Measurements from ENCODE around the gene EPSTI1.
A peak's percentile ranks its signal among the peaks of the same experiment; 100 is the strongest.
"Not testable (repeated sequence)": the region's sequence is repeated elsewhere in the genome, so short reads cannot be mapped to it uniquely, and the experiment has no call there.

EPSTI1 gene

DNA sequence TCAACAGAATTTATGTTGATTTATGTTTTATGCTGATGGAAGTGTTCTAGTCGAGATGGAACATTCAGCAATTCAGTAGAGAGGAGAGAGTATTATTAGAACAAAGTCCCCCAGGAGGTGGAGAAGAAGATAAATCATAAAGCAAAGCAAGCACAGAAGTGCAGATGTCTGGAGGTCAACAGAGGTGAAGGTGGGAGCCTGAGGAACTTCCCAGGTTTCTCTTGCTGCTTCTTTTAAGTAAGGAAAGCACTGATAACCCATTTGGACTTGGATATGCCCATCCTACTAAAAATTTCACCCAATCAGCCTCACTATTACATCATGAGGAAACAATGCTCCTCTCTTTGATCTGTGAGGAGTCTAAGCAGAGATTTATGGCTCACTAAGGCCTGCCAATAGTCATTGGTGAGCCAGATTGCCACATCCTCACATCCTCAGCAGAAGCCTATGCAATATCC, 98.8 kb downstream of the EPSTI1 start:
- ATAC-seq, result no peak

DNA sequence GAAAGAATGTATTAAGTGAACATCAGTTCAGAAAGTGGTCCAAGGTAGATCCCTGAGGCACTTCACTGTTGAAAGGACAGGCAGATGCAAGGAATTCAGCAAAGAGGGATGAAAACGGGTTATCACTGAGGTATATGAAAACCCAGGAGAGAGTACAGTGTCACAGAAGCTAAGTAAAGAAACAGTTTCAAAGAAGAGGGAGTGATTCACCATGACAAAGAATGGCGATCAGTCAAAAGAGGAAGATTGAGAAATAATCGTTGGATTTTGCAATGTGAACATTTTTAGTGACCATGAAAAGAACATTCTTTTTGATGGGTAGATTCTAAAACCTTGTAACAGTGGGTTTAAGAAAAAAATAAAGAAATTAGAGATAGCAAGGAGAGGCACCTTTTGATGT, 99.3 kb downstream of the EPSTI1 start:
- ATAC-seq (no peak), DNase-seq (no peak)

More for the DNA sequence above, 98.8 kb downstream of the EPSTI1 start:
- no peak for DNase-seq

DNA sequence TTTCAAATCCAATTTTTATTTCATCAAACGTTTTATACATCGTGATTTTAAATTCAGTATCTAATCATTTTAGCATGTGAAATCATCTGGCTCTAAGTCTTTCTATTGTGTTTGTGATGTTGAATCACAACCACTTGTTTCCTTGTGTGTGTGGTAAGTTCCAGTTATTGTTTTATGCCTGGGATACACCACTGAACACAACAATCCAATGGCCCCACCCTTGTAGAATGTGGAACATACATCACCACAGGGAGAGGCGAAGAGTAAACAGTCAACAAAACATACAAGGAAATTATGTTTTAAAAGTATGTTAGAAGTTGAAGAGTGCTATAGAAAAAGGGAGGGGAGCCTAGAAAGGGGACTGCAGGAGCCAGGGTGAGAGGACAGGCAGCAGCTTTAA, 100.5 kb downstream of the EPSTI1 start:
- no peak for DNase-seq
- no peak for ATAC-seq

DNA sequence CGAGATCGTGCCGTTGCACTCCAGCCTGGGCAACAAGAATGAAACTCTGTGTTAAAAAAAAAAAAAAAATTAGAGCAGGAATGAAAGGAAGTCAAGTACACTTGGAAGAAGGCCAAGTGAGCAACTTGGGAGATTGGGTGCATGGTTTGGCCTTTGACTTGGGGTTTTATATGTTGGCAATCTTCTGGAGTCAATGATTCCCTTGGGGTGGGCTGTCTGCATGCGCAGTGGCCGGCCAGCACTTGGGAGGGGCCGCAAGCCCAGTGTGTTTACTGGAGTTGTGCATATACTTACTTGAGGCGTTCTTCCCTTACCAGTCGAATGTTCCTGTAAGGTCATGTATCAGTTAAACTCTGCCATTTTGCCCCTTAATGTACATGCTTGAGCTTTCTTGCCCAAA, 106.7 kb downstream of the EPSTI1 start:
- no peak for DNase-seq
- ATAC-seq, result no peak

DNA sequence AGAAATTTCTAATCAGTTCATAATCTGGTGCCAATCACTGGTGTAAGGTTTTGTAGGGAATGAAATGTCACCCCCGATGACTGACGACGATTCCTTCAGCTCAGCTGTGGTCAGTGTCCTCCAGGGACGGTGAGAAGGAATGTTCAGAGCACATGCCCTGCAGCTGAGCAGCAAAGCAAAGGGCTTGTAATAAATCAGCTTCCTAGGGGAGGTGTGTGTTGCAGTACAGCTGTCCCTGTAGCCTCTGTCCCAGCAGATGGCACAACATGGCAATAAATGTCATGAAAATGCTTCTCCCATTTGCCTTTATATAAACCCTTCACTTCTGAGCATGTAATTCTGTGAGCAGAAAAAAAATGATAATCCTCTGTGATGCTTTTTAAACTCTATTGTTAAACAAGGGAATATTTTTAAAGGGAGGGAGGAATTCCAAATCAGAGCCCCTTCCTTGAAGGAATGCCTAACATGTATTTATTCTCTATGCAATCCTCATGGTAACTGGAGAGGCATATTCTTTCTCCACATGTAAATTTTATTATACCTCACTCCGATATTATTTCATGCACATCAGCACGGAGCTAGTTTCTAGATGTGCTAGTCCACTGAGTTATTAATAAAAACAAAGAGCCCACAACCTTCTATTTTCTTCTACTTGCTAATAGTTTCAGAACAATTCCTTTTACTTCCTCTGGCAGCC, 108.1 kb downstream of the EPSTI1 start:
- ATAC-seq, result no peak
- DNase-seq, result no peak

DNA sequence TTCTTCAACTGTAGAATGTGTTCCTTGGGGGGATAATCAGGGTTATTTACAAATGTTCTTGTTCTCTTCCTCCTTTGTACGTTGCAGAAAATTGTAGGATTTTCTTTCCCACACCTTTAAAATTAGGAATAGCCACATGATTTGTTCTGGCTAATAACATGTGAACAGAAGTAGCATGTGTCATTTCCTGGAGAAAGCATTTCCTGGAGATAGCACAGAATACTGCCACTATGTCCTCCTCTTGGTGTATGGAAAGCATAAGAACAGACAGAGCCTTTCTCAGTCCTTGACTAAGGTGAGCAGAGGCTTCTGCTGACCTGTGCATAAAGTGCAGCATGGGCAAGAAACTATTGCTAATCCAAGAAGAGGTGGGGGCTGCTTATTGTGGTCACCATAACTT, 108.9 kb downstream of the EPSTI1 start:
- DNase-seq, result no peak
- ATAC-seq, result no peak

DNA sequence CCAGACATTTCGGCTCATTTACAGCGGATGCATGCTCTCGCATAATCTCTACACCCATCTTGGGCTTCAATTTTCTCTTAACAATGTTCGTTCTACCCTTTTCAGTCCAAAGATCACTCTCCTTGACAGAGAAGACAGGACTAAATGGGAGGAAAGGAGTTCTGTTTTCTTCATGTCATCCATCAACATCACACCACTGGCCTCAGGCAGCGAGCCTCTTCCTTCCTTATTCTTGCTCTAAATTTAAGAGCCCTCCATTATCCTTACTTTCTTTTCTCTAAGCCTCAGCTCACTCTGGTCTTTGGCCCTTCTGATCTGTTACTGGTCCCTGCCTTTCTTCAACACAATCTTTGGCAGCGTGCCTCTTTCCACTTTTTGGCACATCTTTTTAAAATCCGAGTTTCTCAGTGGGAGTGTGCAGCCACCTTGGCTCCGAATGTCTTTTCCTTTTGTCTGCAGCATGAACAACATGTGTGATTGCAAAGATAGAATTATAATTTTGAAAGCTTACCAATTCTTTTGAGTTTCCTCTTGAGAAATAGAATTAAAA, 111.9 kb downstream of the EPSTI1 start:
- DNase-seq (no peak), ATAC-seq (no peak)

DNA sequence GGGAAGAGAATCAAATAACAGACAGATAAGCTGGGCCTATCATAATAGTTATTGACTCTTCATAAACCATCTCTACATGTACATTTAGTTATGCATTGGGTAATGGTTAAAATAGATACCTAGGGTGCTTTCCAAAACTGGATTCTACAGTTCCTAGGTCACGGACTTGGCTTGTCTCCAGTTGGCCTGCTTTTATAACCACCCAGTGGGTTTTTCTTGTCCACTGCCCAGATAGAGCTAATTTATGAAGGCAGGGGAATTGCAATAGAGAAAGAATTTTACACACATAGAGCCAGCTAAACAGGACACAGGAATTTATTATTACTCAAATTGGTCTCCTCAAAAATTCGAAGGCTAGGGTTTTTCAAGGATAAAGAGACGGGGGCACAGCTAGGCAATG, 113.3 kb downstream of the EPSTI1 start:
- ATAC-seq, result no peak
- DNase-seq, result no peak

DNA sequence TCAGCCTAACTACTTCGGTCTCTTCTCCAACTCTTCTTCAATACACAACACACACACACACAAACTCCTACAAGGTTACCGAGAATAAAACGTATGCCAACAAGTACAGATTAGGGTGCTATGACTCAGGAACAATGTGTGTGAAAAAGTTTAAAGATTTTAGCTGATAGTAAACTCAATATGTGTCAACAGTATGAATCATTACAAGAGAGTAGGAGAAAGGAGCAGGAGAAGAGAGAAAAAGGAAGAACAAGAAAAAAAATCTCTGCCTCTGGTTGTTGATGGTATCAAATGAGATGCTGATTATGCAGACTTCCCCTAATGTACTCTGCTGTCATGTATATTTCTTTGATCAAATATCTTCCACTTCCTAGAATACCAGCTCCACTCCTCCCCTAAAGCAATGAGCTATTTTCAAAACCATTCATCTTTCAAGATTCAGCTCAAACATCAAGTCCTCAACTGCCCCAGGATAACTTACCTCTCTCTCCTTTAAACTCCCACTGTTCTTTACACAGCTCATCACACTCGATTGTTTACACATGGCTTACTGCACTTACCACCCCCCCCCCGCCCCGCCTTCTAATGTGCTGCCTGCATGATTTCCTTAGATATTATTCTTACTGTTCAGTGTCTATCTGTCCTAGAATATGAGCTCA, 115.0 kb downstream of the EPSTI1 start:
- DNase-seq (no peak), ATAC-seq (peak; percentile 46)

DNA sequence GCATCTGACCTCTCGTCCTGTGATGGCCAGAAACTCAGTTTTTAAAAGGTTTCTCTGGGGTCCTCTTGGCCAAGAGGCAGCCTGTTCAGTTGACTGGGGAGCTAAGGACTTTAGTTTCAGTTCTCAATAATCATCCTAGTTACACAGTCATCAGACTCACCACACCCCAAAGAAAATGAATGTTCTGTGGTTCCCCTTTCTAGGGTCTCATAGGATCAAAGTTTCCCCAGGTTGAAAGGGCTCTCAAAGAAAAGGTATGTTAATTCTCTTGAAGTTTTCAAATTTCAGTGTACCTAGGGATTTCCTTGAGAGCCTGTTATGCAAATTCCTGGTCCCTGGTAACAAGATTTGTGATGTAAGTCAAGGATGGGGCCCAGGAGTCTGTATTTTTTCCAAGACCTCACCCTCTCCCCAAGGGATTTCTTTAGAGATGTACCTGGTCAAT, 115.7 kb downstream of the EPSTI1 start:
- ATAC-seq (peak; percentile 83), DNase-seq (no peak)

DNA sequence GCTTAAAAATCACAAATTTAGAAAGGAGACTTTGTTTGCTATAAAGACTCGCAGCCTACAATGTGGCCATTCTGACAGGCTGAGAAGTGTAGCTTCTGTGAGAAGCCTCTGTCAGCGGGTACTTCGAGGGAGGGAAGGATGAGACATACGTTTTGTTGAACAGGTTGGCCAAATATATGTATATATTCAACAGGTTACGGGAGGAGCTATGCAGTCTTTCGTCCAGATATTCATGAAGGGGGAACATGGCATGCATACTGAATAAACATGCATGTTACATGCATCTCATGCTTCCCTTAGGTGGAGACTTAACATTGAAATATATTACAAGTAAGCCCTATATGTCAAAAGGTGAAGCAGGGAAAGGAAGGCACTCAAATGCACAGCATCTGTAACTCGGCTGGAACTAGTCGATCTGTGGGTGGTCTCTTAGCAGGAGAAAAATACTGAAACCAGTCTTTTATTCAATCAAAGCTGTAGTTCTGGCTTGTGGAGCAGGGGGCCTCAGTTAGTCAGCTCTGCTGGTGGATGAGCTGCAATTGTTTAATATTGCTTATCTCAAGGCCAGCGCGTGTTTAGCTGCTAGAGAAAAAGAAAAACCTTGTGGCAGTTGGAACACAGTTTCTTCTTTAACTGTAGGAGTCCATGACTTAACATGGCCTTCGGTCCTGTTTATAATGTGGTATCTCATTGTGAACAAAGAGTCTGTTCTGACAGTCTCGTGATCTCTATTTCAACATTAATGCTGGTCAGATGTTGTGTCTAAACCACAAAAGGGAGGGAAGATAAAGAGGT, 116.4 kb downstream of the EPSTI1 start:
- ATAC-seq, result no peak

DNA sequence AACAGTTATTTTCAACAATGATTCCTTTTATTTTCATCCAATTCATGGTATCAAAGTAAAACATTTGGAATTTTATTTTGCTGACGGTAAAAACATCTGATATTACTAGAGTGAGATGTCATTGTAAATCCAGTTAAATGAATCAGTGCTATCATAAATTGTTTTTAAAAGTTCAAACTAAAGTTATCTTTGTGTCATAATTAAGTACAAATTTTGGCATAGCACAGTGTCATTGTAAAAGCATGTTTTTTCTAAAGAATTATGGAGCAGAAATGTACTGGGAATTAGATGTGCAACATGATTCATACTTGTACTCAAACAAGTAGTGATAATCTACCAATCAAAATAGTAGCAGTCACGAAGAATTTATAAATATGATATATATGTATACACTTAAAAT, 117.8 kb downstream of the EPSTI1 start:
- ATAC-seq (no peak), DNase-seq (no peak)

More for the DNA sequence above, 116.4 kb downstream of the EPSTI1 start:
- DNase-seq, result no peak

DNA sequence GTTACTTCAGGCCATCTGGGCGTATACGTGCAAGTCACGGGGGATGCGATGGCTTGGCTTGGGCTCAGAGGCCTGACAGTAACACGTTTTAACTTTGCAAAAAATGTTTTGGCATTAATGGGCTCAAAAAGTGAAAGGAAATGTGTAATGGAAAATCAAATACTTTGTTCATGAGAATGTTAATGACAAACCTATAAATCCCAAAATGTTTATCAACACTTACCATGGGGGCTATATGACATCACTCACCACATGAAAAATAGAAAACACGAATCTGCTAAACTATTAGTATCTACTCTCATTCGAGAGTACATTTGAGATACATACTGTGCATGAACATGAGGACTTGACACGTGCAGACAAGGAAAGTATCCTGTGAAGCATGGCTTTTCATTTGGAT, 119.0 kb downstream of the EPSTI1 start:
- DNase-seq (no peak), ATAC-seq (no peak)

DNA sequence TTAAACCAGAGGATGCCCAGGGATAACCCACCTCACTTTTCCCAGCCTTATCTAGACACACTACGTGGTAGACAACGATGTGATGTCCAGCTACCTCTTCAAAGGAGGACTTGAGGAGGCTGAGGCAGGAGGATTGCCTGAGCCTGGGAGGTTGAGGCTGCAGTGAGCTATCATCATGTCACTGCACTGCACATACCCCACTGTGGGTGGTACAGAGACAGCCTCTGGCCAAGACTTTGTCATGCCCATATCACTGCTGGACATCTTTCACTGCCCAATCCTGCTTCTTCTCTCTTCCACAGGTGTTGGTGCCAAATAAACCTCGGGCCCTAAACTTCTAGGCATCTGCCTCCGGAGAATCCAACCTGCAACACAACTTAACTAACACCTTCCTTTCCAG, 124.8 kb downstream of the EPSTI1 start:
- ATAC-seq, result no peak
- no peak for DNase-seq

DNA sequence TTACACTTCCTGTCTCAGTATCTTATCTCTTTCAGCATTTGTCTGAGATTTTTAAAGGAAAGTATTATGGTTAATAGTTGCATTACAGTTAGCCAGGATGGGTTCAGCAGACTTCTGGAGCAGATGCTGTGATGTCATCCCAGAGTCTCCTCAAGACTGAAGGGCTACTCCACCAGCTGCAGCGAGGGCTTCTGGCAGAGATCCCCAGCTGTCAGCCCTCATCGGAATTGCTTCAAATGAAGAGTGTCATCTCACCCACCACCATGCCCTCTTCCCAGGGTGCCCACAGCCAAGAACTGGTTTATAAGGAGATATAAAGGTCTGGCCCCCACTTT, 126.3 kb downstream of the EPSTI1 start:
- DNase-seq, result no peak
- ATAC-seq, result no peak

DNA sequence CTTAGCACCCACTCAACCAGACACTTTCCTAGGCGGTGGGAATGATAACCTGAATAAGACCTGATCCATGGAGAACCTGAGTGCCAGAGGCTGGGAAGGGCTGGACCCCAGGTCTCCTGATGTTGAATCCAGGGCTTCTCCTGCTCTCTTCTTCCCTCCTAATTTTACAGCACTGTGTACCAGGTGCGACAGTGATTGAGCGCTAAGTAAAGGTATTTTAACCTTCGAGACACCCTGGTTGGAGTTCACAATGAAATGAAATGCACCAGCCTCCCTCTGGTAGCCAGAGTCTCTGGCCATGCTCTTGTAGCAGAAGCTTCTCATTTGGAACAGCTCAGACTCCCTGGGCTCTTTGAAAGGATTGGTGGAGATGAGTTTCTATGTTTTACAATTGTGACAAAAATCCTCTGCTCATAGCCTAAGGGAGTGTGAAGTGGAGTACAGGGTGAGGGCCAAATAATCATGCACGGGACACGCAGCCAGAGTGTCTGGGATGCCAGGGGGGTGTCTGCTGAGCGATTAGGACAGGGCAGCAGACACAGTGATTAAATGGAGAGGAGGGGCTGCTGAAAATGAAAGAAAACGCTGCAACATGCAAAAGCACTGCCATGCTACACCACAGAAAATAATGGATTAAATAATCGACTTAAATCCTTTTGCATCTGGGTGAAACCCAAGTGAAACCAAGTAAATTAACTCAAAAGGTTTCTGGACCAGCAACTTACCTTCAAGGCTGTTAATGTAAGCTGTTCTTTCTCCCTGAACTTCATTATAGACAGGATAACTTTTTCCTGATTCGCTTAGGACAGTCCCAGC, 126.9 kb downstream of the EPSTI1 start:
- ATAC-seq (no peak), DNase-seq (no peak)

DNA sequence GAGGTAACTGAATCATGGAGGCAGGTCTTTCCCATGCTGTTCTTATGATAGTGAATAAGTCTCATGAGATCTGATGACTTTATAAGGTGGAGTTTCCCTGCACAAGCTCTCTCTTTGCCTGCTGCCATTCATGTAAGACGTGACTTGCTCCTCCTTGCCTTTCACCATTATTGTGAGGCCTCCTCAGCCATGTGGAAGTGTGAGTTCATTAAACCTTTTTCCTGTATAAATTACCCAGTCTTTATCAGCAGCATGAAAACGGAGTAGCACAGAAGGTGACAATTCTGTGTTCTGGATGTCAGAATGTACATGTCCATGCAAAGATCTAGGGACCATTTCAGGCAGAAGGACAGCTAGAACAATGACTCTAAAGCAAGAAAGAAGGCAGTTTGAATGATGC, 129.7 kb downstream of the EPSTI1 start:
- not testable (repeated sequence) for DNase-seq, ATAC-seq

DNA sequence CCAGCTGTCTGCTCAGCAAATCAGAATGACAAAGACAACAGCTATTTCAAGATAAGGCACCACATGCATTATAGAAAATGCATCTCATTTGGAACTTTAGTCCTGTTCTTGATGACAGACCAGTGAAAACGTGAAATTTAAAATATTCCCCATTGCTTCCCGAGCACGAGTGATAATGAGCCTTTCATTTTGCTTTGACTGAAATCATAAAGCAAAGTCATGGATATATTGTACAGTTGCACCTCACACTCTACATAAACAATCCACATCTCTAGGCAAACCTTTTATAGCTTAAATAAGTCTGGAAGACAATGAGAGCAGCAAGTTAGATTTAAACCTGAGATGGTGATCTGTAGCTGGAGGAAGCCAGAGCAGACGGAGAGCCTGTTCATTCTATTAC, 131.6 kb downstream of the EPSTI1 start:
- DNase-seq (no peak), ATAC-seq (no peak)

DNA sequence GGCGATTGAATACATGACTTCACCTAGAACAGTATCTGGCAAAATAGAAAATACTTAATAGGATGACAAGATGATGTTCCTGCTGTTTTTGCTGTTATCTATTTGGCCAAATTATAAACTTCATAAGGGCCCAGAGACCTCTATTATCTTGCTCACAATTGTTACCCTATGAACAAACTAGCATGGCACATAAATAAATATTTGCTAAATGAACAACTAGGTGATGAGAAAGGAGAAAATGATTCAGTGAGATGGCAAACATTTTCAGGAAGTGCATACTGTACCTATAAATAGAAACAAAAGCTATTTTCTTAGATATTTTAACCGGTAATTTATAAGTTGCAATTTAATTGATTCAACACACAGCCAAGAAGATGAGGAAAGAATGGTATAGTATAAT, 132.3 kb downstream of the EPSTI1 start:
- DNase-seq (no peak), ATAC-seq (no peak)

DNA sequence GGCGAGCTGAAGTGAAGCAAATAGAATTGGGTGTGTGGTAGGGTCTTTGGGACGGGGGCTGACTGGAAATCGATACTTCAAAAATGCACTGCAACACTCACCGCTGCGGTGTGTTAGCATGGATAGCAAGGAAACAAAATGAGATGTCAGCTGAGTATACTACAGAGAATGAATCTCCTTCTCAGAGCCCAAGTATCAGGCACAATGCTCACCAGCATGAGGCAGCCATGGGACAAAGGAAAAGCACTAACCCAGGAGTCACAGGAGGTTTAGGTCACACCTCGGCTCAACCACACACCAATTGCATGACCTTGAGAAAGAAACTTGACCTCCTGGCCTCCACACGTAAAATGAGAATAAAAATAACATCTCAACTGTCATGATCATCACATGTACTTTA, 136.6 kb downstream of the EPSTI1 start:
- ATAC-seq (no peak), DNase-seq (no peak)

DNA sequence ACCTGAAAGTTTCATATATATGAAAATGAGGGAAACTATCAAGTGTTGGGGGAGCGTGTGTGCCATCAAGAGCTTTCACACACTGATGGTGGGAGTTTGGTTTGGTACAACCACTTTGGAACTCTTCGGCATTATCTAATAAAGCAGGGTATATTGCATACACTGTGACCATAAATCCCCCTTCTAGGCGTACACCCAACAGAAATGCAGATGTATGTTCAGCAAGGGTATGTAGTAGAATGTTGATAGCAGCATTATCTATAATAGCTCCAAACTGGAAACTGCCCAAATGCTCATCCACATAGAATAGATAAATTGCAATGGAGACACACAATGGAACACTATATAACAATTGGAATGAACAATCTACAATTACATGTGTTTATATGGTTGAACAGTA, 139.9 kb downstream of the EPSTI1 start:
- ATAC-seq, result no peak
- no peak for DNase-seq

DNA sequence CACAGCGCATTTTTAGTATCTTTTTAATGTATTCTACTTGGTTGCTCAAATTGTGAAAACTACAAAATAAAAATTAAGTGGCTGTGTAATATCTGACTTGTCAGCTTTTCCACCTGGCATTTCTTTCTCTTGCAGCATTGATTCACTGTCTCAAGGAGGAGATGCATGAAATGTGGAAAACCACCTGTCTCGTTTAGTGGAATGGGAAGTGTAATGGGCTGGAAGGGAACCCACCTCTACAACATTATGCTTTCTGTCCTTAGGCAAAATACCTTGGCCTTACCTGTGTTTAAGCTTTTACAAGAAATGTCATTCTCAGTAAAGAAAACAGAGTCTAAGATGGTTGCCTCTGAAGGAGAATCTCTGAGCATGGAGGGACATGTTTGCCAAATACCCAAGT, 142.8 kb downstream of the EPSTI1 start:
- ATAC-seq, result no peak
- no peak for DNase-seq
